ENCODE measurements around the gene PAQR8.
A peak's percentile ranks its signal among the peaks of the same experiment; 100 is the strongest.
"Not testable (repeated sequence)": the region's sequence is repeated elsewhere in the genome, so short reads cannot be mapped to it uniquely, and the experiment has no call there.

PAQR8 gene

DNA sequence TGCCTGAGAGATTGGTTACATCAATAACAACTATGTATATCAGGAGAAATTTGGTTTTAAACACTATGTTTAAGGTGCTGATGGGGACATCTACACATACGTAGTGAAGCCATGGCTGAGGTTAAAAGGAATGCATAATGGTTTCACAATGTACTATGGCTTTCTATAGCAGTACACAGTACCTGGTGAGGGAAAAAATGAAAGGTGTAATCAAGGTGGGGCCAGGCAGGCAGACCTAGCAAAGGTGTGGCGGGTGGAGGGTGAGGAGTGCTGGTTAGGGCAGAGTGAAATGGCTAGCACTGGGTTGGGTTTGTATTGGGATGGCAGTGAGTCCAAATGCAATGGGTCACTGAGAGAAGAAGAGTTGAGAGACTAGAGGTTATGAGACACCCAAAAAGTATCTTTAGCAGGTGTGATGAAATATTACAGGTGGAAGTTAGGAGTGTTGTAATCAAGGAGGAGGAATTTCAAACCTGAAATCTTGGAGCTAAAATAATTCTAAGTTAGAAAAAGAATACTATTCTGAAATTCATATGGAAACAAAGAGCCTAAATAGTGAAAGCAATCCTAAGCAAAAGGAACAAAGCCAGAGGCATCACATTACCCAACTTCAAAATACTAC lies 22.3 kb downstream of the PAQR8 start:
- DNase-seq, result no peak

GRCh38 chr6:52385074-52385473 lies 23.1 kb downstream of the PAQR8 start:
- DNase-seq, result no peak

- not testable (repeated sequence) for DNase-seq
Observed at GRCh38 chr6:52388119-52388518, 26.2 kb downstream of the PAQR8 start.

DNA sequence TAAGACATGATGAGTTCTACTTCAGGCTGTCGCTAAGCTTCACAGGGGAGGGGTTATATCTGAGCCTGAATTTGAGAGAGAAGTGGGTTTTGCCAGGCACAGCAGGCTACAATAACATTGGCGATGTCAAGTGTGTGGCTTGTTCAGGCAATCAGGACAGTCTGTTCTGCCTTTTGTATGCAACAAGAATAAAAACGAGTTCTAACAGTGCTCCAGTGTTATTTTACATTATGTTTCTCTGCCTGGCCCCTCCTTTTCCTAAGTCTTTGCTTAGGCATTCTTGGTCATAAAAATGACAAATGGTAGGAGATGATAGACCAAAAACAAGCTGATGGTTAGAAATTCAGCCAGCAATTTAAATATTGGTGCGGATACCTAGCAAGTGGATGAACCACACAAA lies 26.8 kb downstream of the PAQR8 start:
- DNase-seq, result no peak

- DNase-seq, result no peak
Observed at GRCh38 chr6:52389264-52389625, 27.3 kb downstream of the PAQR8 start.

- DNase-seq, result peak; percentile 30
Observed at GRCh38 chr6:52389626-52390360, 27.8 kb downstream of the PAQR8 start.

- no peak for DNase-seq
Observed at GRCh38 chr6:52390361-52390727, 28.4 kb downstream of the PAQR8 start.

DNA sequence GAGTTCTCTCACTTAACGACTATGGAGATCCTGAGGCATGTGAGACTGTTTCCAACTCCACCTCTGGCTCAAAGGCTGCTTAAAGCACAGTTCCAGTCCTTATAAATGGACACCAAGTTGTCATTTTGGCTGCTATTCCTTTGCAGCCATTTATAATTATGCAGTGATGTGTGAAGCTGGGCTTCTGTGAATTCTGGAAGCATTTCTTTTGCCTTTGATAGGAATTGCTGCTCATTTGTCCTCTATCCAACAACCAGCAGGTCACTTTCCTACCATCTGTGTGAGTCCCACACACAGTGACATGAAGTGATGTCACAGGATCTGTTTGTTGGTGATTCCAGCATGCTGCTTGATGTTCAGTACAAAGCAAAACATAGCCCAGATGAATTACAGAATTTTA lies 29.6 kb downstream of the PAQR8 start:
- no peak for DNase-seq

DNA sequence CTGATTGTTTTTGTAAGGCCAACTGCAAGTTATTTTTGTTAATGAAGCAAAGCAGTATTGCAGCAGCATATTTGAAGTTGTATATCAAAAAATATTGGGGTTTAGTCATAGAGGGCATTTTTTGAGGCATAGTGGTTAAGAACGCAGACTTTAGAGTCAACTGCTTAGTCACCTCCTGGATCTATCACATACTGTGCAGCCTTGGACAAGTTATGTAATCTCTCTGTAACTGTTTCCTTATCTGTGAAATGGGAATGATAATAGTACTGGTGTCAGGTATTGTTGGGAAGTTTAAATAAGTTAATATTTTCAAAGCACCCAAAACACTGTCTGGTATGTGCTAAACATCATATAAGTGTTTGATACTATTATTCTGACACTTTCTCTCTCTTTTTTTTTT lies 31.0 kb downstream of the PAQR8 start:
- DNase-seq, result no peak

GRCh38 chr6:52393780-52394179 lies 31.8 kb downstream of the PAQR8 start:
- no peak for DNase-seq

- no peak for DNase-seq
Observed at GRCh38 chr6:52394251-52394666, 32.3 kb downstream of the PAQR8 start.

GRCh38 chr6:52395969-52396368 lies 34.0 kb downstream of the PAQR8 start:
- DNase-seq, result no peak

- DNase-seq, result no peak
Observed at GRCh38 chr6:52399511-52400312, 37.8 kb downstream of the PAQR8 start.

DNA sequence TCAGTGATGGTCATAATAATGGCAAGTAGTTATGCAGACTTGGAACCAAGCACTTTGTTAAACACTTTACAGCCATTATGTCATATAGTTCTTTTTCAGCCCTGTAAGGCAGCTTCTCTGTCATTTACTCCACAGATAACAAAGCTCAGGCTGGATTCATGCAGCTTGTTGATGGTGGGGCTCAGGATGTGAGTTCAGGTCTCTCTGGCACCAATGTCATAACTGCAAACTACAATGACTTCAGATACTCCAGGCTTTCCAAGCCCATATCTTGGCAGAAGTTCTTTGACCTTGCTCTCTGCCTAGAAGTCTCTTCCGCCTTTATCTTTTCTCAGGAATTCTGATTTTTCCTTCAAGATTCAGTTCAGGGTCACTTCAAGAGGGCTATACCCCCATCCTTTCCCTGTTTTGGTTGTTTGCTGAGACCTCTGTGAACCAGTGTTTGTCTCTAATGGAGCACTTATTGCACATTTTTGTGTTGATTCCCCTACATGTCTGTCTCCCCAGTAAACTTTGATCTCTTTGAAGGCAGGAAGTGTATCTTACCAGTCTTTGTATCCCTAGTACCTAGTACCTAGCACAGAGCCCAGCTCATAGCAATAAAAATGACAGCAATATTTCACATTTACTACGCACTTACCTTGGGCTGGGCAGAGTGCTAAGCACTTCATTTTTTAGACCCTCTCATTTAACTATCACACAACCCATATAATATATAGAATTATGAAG lies 38.5 kb downstream of the PAQR8 start:
- no peak for DNase-seq

GRCh38 chr6:52403086-52403485 lies 41.1 kb downstream of the PAQR8 start:
- no peak for DNase-seq

GRCh38 chr6:52403627-52404026 lies 41.7 kb downstream of the PAQR8 start:
- no peak for DNase-seq

DNA sequence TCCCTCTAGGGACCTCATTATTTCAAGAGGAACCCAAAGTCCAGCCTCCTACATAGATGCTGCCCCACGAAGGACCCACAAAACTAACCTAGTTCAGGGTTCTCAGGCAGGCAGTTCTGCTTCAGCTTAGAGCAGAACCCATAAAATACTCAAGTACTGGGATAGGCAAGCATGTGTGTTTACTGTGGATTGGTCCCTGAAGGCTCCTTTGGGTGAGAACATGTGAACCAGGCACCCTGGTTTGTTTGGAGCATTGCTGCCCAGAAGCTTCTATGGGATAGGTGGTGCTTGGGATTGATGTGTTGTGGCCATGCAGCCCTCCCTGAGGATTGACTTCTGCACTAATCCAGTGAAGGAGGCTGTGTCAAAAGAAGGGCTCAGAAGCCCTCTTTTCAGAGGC lies 43.3 kb downstream of the PAQR8 start:
- DNase-seq, result no peak

- DNase-seq, result no peak
Observed at GRCh38 chr6:52407467-52407866, 45.5 kb downstream of the PAQR8 start.

- DNase-seq, result no peak
Observed at GRCh38 chr6:52409499-52409898, 47.5 kb downstream of the PAQR8 start.

- DNase-seq, result no peak
Observed at GRCh38 chr6:52410979-52411378, 49.0 kb downstream of the PAQR8 start.

DNA sequence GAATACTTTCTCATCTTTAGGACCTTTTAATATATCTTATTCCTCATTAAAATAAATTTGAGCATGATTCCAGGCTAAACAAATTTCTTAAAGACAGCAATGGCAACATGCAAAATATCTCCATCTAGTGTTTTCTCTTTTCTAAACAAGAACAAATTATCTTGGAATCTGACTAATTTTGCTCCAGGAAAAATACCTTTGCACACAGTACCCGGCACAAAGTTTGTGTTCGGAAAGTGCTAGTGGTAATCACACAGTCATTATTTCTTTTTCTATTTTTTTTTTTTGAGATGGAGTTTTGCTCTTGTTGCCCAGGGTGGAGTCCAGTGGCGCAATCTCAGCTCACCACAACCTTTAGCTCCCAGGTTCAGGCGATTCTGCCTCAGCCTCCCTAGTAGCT lies 50.0 kb downstream of the PAQR8 start:
- no peak for DNase-seq

DNA sequence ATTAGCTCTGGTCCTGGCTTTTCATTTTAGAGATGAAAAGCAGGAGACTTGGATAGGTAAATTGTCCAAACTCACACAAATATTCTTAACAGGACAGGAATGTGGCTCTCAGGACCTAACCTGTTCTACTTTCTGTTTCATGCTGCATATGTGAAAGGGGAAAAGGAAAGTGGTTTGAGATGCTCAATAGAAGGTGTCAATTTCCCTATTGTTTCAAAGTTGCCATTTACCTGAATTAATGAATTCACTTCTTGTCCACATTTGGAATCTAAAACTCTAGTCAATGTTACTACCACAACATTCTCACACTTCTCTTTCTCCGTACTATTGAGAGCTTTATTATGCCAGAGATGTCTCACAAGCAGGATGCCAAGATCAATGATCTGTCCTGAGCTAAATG lies 53.4 kb downstream of the PAQR8 start:
- DNase-seq, result no peak

DNA sequence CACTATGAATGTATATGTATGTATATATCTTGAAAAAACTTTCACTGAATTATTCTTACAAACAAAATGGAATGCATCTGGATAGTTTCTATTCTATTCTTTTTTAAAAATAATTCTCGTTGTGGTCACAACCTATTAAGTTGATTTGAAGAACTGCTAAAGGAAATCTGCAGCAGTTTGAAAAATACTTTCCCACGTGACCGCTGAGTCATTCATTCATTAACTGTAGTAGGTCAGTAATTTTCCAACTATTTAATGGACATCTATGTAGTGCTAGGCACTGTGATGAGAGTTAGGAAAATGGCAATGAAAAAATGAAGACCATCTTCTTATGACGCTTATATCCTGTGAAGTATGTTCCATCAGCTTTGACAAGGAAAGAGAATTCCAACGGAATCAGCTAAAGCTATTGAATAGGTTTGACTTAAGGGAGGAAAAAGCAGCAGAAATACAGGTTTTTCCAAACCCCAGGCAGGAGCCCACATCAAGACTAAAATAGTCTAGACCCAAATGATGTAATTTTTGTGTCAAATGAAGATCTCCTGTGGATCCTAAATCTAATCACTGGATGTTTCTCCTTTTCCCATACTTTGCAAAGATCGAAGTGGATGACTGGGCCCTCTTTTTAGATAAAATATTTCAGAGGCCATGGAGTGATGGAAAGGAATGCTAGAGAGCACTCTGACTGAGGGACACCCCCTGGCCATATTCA lies 54.1 kb downstream of the PAQR8 start:
- DNase-seq, result no peak
